Vagina (tissue), 2 donors: ENCODE measurements around the gene CALN1. TPM values are rescaled to one million over a fixed set of nuclear protein-coding genes. Genes with fewer than 3 reads are reported as not detected.

Experiments used
- DNase-seq, 2 donors: peaks; one replicate each; pipeline ENCODE4 v3.0.0-alpha.2; 2017; ENCODE audit errors: extremely low spot score in 2 of 2
- H3K27ac ChIP-seq: fragments of 200-600 bp; sonication (generic); one replicate; pipeline ENCODE4 v1.5.1; 2019
- H3K27me3 ChIP-seq: fragments of 200-600 bp; sonication (generic); one replicate; pipeline ENCODE4 v1.5.1; 2019
- H3K36me3 ChIP-seq, 2 donors: fragments of 200-600 bp; sonication (generic); one replicate each; pipeline ENCODE4 v1.5.1; 2017 to 2019
- H3K4me1 ChIP-seq: fragments of 200-600 bp; sonication (generic); one replicate; pipeline ENCODE4 v1.5.1; 2019
- H3K4me3 ChIP-seq, 2 donors: fragments of 200-600 bp; sonication (generic); 1 replicate in 1 of 2; 2 replicates in 1 of 2; pipeline ENCODE4 v1.5.1; 2016 to 2019
- H3K9me3 ChIP-seq: fragments of 200-600 bp; sonication (generic); one replicate; pipeline ENCODE4 v1.5.1; 2019
- POLR2A ChIP-seq, 2 donors: fragments of 450-650 bp; IDR thresholded peaks; one replicate each; pipeline ENCODE4 v1.6.1; 2017; ENCODE audit warnings: antibody characterized with exemption in 2 of 2, mild to moderate bottlenecking in 2 of 2, moderate library complexity in 2 of 2
- POLR2AphosphoS5 ChIP-seq, 2 donors: sonication (generic); formaldehyde crosslinking; IDR thresholded peaks; one replicate each; pipeline ENCODE4 v1.9.0; 2017; ENCODE audit warnings: antibody characterized with exemption in 2 of 2, mild to moderate bottlenecking in 2 of 2, low read depth in 1 of 2; ENCODE audit not compliant: insufficient read depth in 1 of 2
- intact Hi-C: fragments of 100-400 bp; cut with DNase I; formaldehyde crosslinking; loops from one replicate; pipeline ENCODE4 v1.15.1; 2023
- total RNA-seq: library from RNA; depleted of rRNA; stranded (reverse); fragments of >200 nt; gene quantifications from one replicate; pipeline ENCODE4 v1.2.3, GENCODE V29; 2016
- TF ChIP-seq, protein P1 (sequence below), 3 experiments: fragments of 450-650 bp in 2 of 3; fragments of 200-600 bp in 1 of 3; sonication (generic) in 1 of 3; IDR thresholded peaks; one replicate each; pipeline ENCODE4 v1.5.1; 2017 to 2019; ENCODE audit warnings: antibody characterized with exemption in 3 of 3, mild to moderate bottlenecking in 2 of 3, moderate library complexity in 2 of 3

CALN1 gene
- total RNA-seq, 1 donor from 2014 or later: 6.9 TPM

DNA sequence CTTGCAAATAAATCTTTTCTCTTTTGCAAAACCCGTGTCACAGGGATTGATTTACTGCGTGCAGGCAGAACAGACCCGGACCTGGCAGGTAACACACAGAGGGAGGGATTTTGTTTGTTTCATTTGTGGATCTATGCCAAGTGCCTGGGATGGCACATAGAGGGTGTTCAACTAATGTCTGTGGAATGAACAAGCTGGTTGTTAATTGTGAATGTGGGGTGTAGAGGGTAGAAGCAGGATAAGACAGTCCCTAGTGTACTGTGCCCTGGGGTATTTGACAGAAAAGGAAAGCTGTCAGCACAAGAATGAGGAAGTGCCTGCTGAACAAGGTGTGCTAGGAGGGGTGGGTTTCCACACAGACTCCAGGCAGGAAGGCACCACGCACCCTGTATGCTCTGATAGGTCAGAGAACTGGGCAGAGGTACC lies 331.8 kb downstream of the CALN1 start:
- TF ChIP-seq POLR2AphosphoS5 (IDR thresholded peaks at IDR 0.05; ENCODE audit: insufficient read depth in 1 of 2, low read depth in 1 of 2) (no peak), POLR2A (IDR thresholded peaks at IDR 0.05) (no peak)
- TF ChIP-seq, protein P1, sequence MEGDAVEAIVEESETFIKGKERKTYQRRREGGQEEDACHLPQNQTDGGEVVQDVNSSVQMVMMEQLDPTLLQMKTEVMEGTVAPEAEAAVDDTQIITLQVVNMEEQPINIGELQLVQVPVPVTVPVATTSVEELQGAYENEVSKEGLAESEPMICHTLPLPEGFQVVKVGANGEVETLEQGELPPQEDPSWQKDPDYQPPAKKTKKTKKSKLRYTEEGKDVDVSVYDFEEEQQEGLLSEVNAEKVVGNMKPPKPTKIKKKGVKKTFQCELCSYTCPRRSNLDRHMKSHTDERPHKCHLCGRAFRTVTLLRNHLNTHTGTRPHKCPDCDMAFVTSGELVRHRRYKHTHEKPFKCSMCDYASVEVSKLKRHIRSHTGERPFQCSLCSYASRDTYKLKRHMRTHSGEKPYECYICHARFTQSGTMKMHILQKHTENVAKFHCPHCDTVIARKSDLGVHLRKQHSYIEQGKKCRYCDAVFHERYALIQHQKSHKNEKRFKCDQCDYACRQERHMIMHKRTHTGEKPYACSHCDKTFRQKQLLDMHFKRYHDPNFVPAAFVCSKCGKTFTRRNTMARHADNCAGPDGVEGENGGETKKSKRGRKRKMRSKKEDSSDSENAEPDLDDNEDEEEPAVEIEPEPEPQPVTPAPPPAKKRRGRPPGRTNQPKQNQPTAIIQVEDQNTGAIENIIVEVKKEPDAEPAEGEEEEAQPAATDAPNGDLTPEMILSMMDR (IDR thresholded peaks at IDR 0.05): no peak
- no peak overlapping the region for H3K27ac ChIP-seq
- DNase-seq: no peak

DNA sequence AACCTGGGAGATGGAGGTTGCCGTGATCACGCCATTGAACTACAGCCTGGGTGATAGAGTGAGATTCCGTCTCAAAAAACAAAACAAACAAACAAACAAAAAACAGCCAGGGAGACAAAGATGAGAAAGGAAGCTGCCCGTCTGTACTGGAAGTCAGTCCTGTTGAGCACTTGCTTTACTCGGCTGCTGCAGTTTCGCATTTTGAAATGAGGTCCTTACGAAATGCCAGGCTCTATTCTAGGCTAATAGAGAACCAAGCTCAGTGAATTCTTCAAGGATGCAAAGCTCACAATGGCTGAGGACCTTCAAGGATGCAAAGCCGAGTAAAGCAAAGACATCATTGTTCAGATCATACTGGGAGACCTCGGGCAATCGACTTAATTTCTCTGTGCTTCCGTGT lies 333.3 kb downstream of the CALN1 start:
- Histone ChIP-seq H3K4me3 (no peak overlapping the region), H3K4me1 (no peaks in the 10 kb centered on the region), H3K27ac (no peak overlapping the region), H3K9me3 (no peaks in the 10 kb centered on the region), H3K36me3 (no peaks in the 10 kb centered on the region), H3K27me3 (no peaks in the 10 kb centered on the region)
- intact Hi-C loops: no loop called here
- no peak for DNase-seq
- TF ChIP-seq, protein P1 (IDR thresholded peaks at IDR 0.05): no peak
- no peak for TF ChIP-seq POLR2AphosphoS5 (IDR thresholded peaks at IDR 0.05; ENCODE audit: insufficient read depth in 1 of 2, low read depth in 1 of 2)
- TF ChIP-seq POLR2A (IDR thresholded peaks at IDR 0.05): no peak

More for the DNA sequence above, 331.8 kb downstream of the CALN1 start:
- Histone ChIP-seq H3K4me3 (no peak overlapping the region), H3K36me3 (no peaks in the 10 kb centered on the region), H3K27me3 (no peaks in the 10 kb centered on the region), H3K9me3 (no peaks in the 10 kb centered on the region), H3K4me1 (no peaks in the 10 kb centered on the region)
- intact Hi-C loops: no loop called here

DNA sequence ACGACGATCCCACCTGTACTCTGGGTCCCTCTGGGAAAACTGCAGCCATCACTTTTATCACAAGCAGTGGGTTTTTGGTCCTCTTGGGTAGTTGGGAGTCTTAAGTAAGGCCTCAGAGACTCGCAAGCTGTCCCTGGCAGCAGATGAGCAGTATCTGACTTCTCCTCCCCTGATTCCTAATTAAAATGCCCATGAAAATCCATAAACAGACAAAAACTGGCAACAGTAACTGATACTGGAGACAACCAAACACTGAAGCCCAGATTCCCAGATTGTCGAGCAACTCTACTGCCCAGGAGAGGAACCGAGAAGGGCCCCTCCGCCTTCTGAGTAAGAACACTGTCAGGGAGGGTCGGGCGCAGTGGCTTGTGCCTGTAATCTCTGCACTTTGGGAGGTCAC lies 333.8 kb downstream of the CALN1 start:
- Histone ChIP-seq H3K4me1 (no peaks in the 10 kb centered on the region), H3K27me3 (no peaks in the 10 kb centered on the region), H3K9me3 (no peaks in the 10 kb centered on the region), H3K4me3 (no peak overlapping the region), H3K36me3 (no peaks in the 10 kb centered on the region), H3K27ac (no peak overlapping the region)
- intact Hi-C loops: no loop called here
- TF ChIP-seq POLR2A (IDR thresholded peaks at IDR 0.05): no peak
- no peak for TF ChIP-seq POLR2AphosphoS5 (IDR thresholded peaks at IDR 0.05; ENCODE audit: insufficient read depth in 1 of 2, low read depth in 1 of 2)
- TF ChIP-seq, protein P1 (IDR thresholded peaks at IDR 0.05): no peak
- DNase-seq: no peak

DNA sequence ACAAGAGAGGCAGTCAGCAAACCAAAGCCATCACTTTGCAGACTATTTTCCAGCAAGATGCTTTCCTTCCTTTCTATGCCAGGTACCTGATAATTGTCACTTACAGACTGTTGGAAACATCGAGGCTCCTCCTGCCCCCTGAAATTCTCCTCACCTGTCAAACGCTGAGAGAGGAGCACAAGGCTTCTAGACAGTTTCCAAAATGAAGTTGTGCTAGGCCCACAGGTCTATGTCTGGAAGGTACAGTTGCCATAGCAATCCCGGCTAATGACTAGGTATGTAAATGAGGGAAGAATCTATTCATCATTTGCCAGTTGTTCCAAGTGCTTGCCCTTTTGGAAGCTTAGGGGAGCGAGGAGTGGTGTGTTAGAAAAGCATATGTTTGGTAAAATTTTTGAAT lies 334.4 kb downstream of the CALN1 start:
- no peaks in the 10 kb centered on the region for H3K36me3 ChIP-seq
- no peak for DNase-seq
- no peak overlapping the region for H3K27ac ChIP-seq
- intact Hi-C loops: no loop called here
- TF ChIP-seq, protein P1 (IDR thresholded peaks at IDR 0.05): no peak
- TF ChIP-seq POLR2A (IDR thresholded peaks at IDR 0.05): no peak
- TF ChIP-seq POLR2AphosphoS5 (IDR thresholded peaks at IDR 0.05; ENCODE audit: insufficient read depth in 1 of 2, low read depth in 1 of 2): no peak
- no peaks in the 10 kb centered on the region for H3K27me3 ChIP-seq
- no peaks in the 10 kb centered on the region for H3K4me1 ChIP-seq
- no peak overlapping the region for H3K4me3 ChIP-seq
- H3K9me3 ChIP-seq: no peaks in the 10 kb centered on the region

DNA sequence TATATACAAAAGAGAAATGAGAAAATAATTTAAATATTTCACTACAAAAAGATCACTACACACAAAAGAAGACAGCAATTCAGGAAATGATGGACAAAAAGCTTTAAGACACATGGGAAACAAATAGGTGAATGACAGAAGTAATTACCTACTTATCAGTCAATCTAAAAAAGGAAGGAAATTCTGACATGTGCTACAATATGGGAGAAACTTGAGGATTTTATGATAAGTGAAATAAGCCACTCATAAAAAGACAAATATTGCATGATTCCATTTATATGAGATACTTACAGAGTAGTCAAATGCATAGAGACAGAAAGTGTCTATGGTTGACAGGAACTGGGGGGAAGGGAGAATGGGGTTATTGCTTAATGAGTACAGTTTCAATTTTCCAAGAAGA lies 339.2 kb downstream of the CALN1 start:
- TF ChIP-seq POLR2AphosphoS5 (IDR thresholded peaks at IDR 0.05; ENCODE audit: insufficient read depth in 1 of 2, low read depth in 1 of 2) (no peak), POLR2A (IDR thresholded peaks at IDR 0.05) (no peak)
- TF ChIP-seq, protein P1 (IDR thresholded peaks at IDR 0.05): no peak
- Histone ChIP-seq H3K4me3 (no peak overlapping the region), H3K9me3 (peaks cover 7% of the 10 kb centered on the region), H3K36me3 (no peaks in the 10 kb centered on the region), H3K27ac (no peak overlapping the region), H3K27me3 (no peaks in the 10 kb centered on the region), H3K4me1 (no peaks in the 10 kb centered on the region)
- intact Hi-C loops: no loop called here
- no peak for DNase-seq
